ENCODE measurements around the gene ELOA. TPM values are rescaled to one million over a fixed set of nuclear protein-coding genes. Genes with fewer than 3 reads are reported as not detected.

Gene ELOA
- total and polyA plus RNA-seq, 9 of the 15 experiments (the other 6 are each of a cell fraction or from before 2014, with no cell fraction given): 31.9 to 98.6 (median 61.3) TPM

GRCh38 chr1:23800400-23801337, 57.4 kb downstream of the ELOA start, which contains the start of gene GALE (continued):
- no peak for TF ChIP-seq HNRNPH1 (optimal IDR thresholded peaks at IDR 0.05; ENCODE audit: low read depth, low read length)
- TF ChIP-seq ZNF75A (CRISPR knock-in tag; IDR thresholded peaks at IDR 0.05): no peak
- peak; percentile 75; the same call in 1 of the 2 replicates for TF ChIP-seq SREBF1 (IDR thresholded peaks at IDR 0.05; ENCODE audit: borderline replicate concordance, low read depth, low read length)
- TF ChIP-seq, protein P1, sequence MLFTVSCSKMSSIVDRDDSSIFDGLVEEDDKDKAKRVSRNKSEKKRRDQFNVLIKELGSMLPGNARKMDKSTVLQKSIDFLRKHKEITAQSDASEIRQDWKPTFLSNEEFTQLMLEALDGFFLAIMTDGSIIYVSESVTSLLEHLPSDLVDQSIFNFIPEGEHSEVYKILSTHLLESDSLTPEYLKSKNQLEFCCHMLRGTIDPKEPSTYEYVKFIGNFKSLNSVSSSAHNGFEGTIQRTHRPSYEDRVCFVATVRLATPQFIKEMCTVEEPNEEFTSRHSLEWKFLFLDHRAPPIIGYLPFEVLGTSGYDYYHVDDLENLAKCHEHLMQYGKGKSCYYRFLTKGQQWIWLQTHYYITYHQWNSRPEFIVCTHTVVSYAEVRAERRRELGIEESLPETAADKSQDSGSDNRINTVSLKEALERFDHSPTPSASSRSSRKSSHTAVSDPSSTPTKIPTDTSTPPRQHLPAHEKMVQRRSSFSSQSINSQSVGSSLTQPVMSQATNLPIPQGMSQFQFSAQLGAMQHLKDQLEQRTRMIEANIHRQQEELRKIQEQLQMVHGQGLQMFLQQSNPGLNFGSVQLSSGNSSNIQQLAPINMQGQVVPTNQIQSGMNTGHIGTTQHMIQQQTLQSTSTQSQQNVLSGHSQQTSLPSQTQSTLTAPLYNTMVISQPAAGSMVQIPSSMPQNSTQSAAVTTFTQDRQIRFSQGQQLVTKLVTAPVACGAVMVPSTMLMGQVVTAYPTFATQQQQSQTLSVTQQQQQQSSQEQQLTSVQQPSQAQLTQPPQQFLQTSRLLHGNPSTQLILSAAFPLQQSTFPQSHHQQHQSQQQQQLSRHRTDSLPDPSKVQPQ (CRISPR knock-in tag; IDR thresholded peaks at IDR 0.05; ENCODE audit: borderline replicate concordance): no peak
- TF ChIP-seq FOS (IDR thresholded peaks at IDR 0.05; ENCODE audit: extremely low read depth, insufficient read length): no peak
- no peak for TF ChIP-seq MLX (CRISPR knock-in tag; conservative IDR thresholded peaks at IDR 0.05)
- TF ChIP-seq SMAD4 (CRISPR knock-in tag; conservative IDR thresholded peaks at IDR 0.05): no peak
- TF ChIP-seq, protein P2, sequence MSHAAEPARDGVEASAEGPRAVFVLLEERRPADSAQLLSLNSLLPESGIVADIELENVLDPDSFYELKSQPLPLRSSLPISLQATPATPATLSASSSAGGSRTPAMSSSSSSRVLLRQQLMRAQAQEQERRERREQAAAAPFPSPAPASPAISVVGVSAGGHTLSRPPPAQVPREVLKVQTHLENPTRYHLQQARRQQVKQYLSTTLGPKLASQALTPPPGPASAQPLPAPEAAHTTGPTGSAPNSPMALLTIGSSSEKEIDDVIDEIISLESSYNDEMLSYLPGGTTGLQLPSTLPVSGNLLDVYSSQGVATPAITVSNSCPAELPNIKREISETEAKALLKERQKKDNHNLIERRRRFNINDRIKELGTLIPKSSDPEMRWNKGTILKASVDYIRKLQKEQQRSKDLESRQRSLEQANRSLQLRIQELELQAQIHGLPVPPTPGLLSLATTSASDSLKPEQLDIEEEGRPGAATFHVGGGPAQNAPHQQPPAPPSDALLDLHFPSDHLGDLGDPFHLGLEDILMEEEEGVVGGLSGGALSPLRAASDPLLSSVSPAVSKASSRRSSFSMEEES (CRISPR knock-in tag; IDR thresholded peaks at IDR 0.05): no peak
- TF ChIP-seq ZBTB5 (IDR thresholded peaks at IDR 0.05): no peak
- TF ChIP-seq YBX1 (IDR thresholded peaks at IDR 0.05): no peak
- TF ChIP-seq, protein P3, sequence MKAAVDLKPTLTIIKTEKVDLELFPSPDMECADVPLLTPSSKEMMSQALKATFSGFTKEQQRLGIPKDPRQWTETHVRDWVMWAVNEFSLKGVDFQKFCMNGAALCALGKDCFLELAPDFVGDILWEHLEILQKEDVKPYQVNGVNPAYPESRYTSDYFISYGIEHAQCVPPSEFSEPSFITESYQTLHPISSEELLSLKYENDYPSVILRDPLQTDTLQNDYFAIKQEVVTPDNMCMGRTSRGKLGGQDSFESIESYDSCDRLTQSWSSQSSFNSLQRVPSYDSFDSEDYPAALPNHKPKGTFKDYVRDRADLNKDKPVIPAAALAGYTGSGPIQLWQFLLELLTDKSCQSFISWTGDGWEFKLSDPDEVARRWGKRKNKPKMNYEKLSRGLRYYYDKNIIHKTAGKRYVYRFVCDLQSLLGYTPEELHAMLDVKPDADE (conservative IDR thresholded peaks at IDR 0.05; ENCODE audit: control insufficient read depth, low read depth, low read length): peak; percentile 81; the same call in 1 of the 2 replicates
- TF ChIP-seq NR2F6 (CRISPR knock-in tag; IDR thresholded peaks at IDR 0.05): no peak
- no peak for TF ChIP-seq PRMT5 (CRISPR knock-in tag; IDR thresholded peaks at IDR 0.05)
- TF ChIP-seq GTF2A2 (tag; IDR thresholded peaks at IDR 0.05): no peak; the same call in 1 of the 2 replicates
- TF ChIP-seq SMARCE1 (IDR thresholded peaks at IDR 0.05): no peak
- TF ChIP-seq ATF2 (CRISPR knock-in tag; IDR thresholded peaks at IDR 0.05): no peak
- TF ChIP-seq CHD1 (IDR thresholded peaks at IDR 0.05; ENCODE audit: low read length): no peak

Measured in K562 (cell line).